Measurements from ENCODE around the gene ABCA2.

Gene ABCA2

DNA sequence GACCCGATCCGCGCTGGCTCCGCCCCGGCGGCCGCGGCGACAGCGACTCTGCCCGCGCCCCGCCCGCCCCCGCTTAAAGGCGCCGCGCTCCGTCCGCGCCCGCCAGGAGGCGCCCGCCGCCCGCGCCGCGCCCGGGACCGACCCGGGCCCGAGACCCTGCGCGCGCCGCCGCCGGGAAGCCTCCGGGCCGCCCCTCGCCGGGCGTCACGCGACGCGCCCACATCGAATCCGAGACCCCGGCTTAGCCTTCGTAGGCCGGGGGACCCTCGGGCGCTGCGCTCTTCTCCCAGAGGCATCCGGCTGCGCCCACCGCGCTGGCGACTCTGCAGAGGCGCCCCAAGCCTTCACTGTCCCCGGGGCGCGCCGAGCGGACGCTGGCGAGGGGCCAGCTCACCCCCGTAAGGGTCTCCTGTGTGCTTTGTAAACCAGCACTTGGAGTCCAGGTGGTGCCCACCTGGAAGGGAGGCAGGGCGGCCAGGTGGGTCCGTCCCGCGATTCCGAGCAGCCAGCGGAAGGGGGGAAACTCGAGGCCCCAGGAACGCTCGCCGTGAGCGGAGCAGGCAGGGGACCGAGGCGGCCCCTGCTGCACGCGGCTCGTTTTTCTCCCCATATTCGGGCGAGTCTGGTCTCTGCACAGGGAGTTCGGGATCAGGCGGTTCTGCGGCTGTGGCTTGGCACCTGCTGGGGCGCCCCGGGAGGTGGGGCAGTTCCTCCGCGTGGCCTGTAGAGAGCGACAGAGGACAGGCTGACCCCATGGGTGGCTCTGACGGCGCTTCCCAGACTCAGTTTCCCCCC, 423 bp upstream of the ABCA2 start:
- TF ChIP-seq, protein P1, sequence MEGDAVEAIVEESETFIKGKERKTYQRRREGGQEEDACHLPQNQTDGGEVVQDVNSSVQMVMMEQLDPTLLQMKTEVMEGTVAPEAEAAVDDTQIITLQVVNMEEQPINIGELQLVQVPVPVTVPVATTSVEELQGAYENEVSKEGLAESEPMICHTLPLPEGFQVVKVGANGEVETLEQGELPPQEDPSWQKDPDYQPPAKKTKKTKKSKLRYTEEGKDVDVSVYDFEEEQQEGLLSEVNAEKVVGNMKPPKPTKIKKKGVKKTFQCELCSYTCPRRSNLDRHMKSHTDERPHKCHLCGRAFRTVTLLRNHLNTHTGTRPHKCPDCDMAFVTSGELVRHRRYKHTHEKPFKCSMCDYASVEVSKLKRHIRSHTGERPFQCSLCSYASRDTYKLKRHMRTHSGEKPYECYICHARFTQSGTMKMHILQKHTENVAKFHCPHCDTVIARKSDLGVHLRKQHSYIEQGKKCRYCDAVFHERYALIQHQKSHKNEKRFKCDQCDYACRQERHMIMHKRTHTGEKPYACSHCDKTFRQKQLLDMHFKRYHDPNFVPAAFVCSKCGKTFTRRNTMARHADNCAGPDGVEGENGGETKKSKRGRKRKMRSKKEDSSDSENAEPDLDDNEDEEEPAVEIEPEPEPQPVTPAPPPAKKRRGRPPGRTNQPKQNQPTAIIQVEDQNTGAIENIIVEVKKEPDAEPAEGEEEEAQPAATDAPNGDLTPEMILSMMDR (IDR thresholded peaks at IDR 0.05): peak; percentile 33

DNA sequence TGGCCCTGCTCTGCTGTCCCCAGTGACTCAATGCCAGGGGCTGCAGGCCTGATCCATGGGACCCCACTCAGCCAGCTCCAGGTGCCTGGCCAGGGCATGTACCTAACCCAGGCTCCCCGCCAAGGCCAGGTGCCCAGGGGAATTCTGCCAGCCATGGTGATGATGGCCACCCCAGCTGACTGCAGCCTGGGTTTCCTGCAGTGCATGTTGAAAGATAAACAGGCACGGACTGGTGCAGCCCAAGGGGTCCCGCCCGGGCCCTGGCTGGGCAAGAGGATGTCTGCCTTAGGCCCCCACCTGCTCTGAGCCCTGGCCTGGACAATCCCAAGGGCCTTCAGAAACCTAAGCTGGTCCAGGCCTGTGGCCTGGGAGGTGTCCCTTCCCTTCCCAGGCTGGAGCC, 1.2 kb downstream of the ABCA2 start:
- TF ChIP-seq, protein P1 (IDR thresholded peaks at IDR 0.05): no peak

DNA sequence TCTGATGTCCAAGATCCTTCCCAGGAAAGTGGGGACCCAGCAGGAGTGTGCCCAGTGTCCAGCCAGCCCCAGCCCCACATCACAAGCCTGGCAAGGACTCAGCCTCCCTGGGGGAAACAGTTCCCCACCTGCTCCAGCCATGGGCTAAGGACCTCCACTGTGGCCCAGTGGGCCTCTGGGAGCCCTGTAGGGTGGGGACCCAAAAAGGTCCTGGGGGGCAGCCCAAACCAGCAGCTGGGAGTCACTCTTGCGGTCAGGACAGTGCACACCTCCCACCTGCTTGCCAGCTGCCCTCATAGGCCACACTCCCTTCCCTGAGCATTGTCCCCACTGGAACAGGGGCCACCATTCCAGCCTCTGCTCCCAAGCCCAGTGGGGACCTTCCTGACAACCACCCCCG, 1.7 kb downstream of the ABCA2 start:
- TF ChIP-seq, protein P1 (IDR thresholded peaks at IDR 0.05): no peak

DNA sequence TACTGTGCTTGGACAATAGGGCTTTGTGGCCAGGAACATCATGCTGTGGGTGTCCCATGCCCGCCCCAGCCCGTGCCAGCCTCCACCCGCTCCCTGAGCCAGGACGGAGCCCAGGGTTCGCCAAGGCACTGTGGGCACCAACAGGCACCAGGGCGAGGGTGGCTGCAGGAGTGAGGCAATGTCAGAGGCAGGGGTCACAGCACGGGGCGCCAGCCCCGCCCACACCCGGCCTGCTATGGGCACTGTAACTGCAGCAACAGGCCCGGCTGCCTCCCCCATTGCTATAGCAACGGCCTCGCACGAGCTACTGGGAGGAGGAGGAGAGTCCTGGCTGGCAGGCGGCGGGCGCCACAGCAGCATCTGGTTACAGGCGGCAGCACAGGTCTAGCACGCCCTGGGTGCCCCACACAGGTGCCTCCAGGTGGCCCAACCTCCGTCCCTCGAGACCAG, 2.5 kb downstream of the ABCA2 start:
- TF ChIP-seq, protein P1 (IDR thresholded peaks at IDR 0.05): 0 out of 2 replicates have a peak, but pooled peaks have one; percentile 16

DNA sequence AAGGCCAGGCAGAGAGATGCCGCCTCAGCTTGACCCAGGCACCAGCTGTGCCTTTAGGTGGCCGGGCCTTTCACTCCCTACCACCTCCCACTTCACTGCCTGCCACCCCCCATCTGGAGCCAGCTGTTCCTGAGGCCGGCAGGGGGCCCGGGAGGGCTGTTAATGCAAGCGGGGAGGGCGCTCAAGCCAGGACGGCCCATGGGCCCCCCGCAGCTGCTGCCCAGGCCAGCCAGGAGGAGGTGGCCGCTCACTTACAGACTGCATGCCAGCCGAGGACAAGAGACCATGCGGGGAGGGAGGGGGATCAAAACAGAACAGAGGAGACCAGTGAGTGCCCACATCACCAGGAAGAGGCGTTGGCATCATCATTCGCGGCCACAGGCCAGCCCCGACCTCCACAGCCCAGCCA, 4.5 kb downstream of the ABCA2 start:
- TF ChIP-seq, protein P1 (IDR thresholded peaks at IDR 0.05): no peak

DNA sequence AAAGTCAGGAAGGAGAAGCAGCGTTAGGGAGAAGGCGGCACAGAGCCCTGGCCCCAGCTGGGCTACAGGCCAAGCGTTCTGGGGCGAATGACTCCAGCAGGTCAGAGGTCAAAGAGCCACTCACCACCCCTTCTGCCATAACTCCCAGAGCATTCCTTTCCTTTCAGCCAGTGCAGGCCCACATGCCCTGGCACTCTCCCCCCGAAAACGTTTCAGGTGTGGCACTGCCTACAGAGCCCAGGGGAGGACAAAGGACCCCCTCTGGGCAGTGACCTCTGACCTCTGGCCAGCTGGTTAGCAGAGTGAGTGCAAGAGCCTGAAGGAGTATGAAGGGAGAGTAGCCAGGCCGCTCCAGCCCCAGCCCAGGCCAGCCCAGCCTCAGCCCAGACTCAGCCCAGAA, 4.9 kb downstream of the ABCA2 start:
- TF ChIP-seq, protein P1 (IDR thresholded peaks at IDR 0.05): no peak

DNA sequence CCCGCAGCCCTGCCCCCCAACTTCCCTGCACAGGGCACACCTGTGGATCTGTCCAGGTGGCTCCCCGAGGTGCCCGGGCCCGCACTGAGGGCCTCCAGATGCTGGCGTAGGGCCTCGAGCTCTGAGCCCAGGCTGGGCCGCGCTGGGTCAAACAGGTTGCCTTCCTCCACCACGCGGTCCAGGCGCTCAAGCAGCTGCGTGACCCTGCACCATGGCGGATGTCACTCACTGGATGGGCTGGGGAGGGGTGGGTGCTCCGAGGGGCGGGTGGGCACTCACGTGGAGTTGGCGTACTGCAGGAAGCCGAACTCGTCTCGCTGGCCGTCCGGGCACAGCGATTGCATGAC, 5.4 kb downstream of the ABCA2 start:
- TF ChIP-seq, protein P1 (IDR thresholded peaks at IDR 0.05): no peak
